ENCODE data around the gene CDS2.

The CDS2 gene

DNA sequence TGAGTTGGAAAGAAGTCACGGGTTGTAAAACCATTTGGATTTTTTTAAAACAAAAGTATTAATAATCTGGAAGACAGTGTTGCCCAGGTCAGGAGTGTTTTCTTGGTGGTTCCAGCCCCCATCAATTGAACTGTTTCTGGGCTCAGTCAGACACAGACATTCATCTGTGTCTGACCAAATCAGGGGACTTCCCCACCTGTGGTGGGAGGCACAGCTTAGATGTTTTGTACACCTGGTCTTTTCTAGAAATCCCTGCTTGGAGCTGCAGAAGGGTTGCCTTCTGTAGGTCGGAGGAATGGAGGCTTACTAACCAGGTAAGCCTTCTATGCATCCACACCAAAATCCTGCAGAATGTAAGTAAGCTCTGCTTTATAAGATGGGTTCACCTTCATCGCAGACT, 63.6 kb downstream of the CDS2 start:
- H3K27ac ChIP-seq = no peak overlapping the region
- TF ChIP-seq CTCF (conservative IDR thresholded peaks at IDR 0.05) = no peak
- TF ChIP-seq ZFX (IDR thresholded peaks at IDR 0.05) = no peak

DNA sequence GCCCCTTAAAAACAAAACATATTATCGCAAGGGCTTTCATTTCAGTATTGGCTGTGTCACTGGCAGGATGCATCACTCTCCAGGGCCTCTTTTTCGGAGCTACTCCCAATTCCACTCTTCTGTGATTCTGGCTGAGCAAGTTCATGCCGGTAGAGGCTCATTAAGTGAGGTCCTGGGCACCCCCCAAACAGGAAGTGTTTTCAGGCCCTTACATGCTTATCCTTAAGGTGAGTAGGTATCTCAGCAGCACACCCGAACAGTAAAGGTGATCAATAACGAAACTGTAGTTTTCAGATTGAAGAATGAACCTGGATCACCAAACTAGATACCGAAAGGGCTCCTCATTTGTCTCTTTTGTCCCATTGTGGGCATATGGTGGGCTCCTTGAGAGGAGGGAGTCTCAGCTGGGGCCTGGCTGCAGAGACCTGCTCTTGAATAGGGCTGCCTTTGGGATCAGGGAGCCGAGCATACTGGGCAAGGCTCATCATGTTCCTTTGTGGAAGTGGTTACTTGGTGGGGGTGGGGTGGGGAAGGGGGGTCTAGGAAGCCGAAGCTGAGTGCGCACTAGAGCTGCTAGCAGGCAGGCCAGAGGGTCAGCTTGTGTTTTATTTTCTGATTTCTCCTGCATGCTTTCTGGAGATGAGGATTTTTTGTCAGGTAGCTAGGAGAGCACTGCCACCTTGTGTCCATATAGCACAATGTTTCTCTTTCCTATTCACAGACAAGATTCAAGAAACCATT, 65.2 kb downstream of the CDS2 start:
- TF ChIP-seq ZFX (IDR thresholded peaks at IDR 0.05) = no peak
- TF ChIP-seq CTCF (conservative IDR thresholded peaks at IDR 0.05) = peak; percentile 74
- no peak overlapping the region for H3K27ac ChIP-seq

DNA sequence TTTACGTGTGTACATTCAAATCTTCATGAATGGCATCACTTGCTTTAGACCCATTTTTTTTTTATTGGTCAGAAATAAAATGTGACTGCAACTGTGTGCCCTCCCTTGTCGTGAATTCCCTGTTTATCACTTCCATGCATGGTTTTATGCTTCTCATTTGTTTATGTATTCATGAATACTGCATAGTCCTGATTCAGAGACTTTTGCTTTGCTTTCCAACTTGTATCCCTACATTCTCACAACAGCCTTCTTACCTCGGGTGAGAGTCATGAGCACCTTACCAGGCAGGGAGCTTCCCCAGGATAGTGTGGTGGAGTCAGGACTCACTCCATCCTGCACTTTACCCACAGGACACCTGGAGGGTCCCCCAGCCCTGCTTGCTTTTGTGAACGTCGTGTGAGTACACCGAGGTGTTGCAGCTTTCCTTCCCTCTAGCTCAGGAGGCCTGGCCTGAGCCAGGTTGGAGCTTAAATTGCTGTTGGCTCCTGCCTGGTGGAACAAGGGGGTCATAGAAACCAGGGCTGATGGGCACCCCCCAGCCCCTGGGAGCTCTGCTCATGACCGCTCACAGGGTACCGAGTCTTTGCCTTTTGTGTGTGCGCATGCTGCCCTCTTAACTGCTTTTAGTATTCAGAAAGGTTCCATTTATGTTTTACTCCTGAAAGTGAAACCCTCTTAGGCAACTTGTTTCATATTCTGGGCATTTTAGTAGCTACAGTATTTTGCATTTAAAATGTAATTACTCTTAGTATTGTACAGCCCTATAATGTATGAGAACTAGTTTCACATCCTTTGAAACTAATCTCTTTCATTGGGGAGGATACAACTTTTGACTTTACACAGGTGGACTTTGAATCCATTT, 66.0 kb downstream of the CDS2 start:
- TF ChIP-seq ZFX (IDR thresholded peaks at IDR 0.05) (no peak), CTCF (conservative IDR thresholded peaks at IDR 0.05) (peak; percentile 44)
- H3K27ac ChIP-seq = no peak overlapping the region

DNA sequence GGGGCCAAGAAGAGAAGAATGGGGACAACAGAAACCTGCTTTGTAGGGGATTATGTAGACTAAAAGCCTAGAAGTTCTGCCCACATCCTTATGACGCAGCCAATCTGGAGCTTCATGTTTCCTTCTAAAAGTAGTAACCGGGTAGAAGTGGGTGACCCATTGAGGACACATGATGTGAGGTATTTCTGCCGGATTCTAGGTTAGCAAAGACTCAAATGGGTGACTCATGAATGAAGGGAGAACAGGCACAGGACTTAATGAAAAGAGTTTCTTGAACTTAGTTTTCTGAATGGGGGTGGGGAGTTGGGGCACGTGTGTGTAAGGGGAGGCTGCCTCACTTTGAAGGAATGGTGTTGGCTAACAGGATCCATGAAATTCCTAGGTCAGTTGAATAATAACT, 68.8 kb downstream of the CDS2 start:
- TF ChIP-seq CTCF (conservative IDR thresholded peaks at IDR 0.05) (no peak), ZFX (IDR thresholded peaks at IDR 0.05) (no peak)
- H3K27ac ChIP-seq = no peak overlapping the region

DNA sequence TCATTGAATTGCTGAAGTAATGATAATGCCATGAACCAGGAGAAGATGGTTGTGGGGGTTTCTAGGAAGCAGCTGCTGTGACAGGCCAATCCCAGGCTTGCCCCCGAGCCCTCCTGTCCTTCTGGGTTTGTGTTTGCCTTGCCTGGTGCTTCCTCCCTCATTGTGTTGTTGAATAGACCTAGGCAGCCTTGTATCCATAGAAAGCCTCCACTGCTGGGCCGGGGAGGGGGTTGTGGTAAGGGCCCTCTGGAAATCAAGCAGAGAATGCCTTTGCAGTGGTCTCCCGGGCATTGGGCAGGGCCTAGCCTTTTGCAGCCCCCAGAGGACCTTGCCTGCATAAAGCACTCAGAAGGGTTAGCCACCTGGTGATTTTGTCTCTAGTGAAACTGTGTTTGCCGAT, 69.3 kb downstream of the CDS2 start:
- no peak overlapping the region for H3K27ac ChIP-seq
- TF ChIP-seq CTCF (conservative IDR thresholded peaks at IDR 0.05) (no peak), ZFX (IDR thresholded peaks at IDR 0.05) (no peak)

DNA sequence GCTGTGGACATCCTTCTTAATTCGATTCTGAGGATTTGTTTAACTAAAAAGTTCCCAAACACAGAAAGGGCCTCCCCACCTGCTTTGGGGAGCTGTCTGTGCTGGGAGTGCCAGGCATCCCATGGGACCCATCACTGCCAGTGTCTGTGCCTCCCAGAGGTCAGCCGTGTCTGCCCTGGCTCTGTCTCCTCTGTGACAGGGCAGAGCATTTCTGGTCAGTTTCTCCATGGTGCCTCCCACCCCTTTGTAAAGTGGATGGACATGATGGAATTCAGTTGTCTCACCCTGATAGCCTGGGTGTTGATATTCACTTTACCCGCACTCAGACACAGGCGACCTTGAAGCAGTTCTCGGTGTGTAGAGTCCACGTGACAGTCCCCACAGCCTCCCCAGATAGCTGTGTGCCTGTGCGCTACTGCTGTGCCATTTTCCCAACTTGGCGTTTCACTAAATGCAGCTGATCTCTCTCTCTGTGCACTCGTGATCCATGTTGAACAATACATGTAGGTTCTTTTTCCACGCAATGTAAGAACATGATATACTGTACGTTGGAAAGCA, 70.5 kb downstream of the CDS2 start:
- no peak overlapping the region for H3K27ac ChIP-seq
- TF ChIP-seq ZFX (IDR thresholded peaks at IDR 0.05) (no peak), CTCF (conservative IDR thresholded peaks at IDR 0.05) (no peak)
